IPS-11a (cell line): ENCODE data around the gene POU5F1.

Experiments
- H3K4me3 ChIP-seq: one replicate; pipeline ENCODE4 v1.5.1; 2013; ENCODE audit warnings: low read depth, low read length, control low read depth

POU5F1 gene

DNA sequence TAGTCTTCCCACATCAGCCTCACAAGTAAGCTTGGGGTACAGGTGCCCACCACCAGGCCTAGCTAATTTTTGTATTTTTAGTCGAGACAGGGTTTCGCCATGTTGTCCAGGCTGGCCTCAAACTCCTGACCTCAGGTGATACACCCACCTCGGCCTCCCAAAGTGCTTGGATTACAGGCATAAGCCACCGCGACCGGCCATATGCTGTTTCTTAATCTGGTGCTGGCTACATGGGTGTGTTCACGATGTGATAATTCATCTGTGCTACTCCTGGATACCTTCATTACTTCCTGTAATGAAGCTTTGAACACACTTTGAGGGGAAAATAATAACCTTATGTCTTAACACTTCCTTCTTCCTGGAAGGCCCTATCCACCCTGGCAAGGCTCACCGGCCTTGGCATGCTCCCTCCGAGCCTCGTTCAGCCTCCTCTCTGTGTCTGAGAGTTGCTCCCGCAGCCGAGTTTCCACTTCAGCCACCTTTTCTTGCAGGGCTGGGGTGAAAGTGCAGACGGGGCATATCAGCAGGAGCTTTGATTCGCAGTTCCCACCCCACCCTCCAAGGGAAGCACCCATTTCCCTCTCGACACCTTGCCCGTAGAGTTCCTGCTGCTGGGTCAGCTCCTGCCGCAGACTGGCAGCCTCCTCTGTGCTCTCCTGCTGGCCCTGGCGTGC, 26.0 kb downstream of the POU5F1 start:
- H3K4me3 ChIP-seq, result no peak overlapping the region

GRCh38 chr6:31143148-31143547, 27.3 kb downstream of the POU5F1 start:
- H3K4me3 ChIP-seq, result no peak overlapping the region

DNA sequence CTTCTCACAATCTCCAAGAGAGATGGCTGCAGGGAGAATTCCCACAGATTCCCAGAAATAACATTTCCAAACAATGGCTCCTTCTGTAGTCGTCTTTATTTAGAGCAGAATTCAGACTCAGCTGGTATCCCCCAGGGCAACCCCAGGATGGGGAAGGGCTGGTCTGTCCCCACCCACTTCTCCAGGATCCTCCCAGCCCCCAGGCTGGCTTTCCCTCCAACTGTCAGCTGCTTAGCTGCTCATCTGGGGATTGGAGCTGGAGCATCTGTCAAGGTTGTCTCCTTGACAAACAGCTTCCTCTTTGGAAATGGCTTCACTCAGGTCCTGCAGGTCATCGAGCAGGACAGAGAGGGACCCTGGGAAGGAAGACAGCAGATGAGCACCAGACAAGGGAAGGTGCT, 28.1 kb downstream of the POU5F1 start:
- H3K4me3 ChIP-seq, result no peak overlapping the region

DNA sequence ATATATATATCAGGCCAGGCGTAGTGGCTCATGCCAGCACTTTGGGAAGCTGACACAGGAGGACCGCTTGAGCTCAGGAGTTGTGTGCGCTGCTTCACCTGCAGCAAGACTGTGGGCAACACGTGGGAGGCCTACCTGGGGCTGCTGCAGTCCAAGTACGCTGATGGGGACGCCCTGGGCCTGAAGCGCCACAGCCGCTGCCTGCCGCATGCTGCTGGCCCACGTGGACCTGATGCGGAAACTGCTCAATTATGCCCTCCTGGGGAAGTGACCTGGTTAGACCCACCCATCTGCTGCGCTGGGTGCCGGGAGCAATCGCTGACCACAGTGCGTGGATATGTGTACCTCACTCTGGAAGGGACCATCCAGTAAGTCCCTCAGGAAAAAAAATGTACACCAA, 29.8 kb downstream of the POU5F1 start:
- H3K4me3 ChIP-seq, result no peak overlapping the region

- no peak overlapping the region for H3K4me3 ChIP-seq
Observed at GRCh38 chr6:31139599-31139998, 30.9 kb downstream of the POU5F1 start.

DNA sequence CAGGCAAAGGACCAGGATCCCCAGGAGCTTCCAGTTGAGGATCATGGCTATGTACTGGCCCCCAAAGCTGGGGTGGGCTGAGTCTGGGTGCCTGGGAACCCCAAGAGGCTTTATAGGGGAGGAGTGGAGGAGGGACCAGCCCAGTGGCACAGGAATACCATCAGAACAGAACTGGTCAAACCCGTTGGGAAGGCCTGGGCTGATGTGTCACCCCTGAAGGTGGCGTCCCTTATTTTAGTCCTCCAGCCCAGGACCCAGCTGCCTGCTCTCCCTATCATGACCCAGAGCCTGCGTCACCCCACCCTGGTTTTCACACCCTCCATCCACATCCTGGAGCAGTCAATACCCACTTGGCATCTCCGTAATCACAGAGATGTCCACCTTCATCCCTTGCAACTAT, 31.5 kb downstream of the POU5F1 start, which contains the start of gene PSORS1C2:
Gene PSORS1C2 (minus strand): TSS at position 85 of the 400 bp plus-strand sequence. CDS start 40 bp downstream, at position 45.
- H3K4me3 ChIP-seq, result no peak within 1 kb of the TSS

DNA sequence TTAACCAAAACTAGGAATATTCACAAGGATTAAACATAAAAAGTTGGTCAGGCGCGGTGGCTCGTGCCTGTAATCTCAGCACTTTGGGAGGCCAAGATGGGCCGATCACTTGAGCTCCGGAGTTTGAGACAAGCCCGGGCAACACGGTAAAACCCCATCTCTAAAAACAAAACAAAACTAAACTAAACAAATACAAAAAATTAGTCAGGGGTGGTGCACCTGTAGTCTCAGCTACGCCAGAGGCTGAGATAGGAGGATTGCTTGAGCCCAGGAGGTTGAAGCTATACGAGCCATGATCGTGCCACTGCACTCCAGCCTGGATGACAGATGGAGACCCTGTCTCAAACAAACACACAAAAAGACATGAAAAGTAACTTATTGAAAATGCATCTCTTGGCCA, 34.8 kb downstream of the POU5F1 start:
- no peak overlapping the region for H3K4me3 ChIP-seq

GRCh38 chr6:31132806-31133205, 37.7 kb downstream of the POU5F1 start:
- H3K4me3 ChIP-seq, result no peak overlapping the region

- no peak overlapping the region for H3K4me3 ChIP-seq
Observed at GRCh38 chr6:31131595-31131994, 38.9 kb downstream of the POU5F1 start.

- H3K4me3 ChIP-seq, result no peak overlapping the region
Observed at GRCh38 chr6:31130751-31131150, 39.7 kb downstream of the POU5F1 start.

- no peak overlapping the region for H3K4me3 ChIP-seq
Observed at GRCh38 chr6:31129130-31129529, 41.4 kb downstream of the POU5F1 start.

DNA sequence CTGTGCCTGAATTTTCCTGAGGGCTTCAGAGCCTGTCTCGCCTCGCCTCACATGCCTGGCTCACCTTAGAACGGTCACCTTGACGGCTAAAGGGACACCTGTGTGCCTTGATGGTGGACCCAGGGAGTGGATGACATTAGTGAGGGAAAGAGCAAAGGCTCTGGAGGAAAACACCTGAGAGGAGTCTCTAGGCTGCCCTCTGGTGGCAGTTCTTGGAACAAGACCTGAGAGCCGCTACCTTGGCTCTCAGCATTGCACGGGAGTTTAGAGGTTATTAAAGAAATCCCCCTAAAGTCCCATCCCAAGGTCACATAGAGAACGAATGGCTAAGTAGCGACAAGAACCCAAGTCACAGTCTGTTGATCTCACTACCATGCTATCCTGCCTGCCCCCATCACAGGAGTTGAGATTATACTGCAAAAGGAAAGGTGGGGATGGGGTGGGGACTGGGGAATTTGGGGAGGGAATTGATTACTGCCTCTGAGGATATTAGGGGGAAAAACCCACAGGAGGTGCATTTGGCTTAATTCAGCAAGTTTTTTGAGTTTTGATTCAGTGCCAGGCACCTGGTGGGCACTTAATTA, 42.3 kb downstream of the POU5F1 start:
- no peak overlapping the region for H3K4me3 ChIP-seq

DNA sequence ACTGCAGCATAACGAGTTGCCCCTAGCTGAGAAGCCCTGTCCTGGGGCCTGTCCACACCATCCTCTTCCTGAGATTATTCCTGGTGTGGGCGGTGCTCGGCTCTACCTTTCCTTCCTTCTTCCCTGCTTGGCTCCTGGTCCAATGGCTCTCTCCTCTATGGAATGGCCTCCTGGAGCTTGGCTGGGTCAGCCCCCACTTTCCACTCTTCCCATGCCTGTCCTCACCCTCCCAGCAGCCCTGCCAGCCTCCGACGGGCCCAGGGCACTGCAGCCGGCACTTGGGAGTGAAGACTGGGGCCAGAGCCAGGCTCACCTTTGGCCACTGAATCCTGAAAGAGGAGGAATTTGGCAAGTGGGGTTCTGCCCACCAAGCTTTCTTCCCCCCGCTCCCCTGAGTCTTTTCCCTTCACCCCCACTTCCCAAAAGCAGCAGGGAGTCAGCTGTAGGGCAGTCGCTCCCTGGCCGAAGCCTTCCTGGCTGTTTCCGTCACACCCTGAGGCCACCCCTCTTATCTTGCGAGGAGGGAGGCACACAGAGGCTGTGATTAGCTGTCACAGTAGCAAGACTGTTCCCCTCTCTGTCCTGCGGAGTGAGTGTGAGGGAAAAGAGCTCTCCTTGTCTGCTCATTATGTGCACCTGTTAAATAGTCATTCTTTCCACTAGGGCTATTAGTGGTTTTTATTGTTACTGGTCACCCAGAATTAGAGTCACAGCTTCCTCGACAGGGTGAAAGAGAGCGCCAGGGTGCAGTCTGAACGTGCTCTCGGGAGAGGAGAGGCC, 43.9 kb downstream of the POU5F1 start:
- no peak overlapping the region for H3K4me3 ChIP-seq

DNA sequence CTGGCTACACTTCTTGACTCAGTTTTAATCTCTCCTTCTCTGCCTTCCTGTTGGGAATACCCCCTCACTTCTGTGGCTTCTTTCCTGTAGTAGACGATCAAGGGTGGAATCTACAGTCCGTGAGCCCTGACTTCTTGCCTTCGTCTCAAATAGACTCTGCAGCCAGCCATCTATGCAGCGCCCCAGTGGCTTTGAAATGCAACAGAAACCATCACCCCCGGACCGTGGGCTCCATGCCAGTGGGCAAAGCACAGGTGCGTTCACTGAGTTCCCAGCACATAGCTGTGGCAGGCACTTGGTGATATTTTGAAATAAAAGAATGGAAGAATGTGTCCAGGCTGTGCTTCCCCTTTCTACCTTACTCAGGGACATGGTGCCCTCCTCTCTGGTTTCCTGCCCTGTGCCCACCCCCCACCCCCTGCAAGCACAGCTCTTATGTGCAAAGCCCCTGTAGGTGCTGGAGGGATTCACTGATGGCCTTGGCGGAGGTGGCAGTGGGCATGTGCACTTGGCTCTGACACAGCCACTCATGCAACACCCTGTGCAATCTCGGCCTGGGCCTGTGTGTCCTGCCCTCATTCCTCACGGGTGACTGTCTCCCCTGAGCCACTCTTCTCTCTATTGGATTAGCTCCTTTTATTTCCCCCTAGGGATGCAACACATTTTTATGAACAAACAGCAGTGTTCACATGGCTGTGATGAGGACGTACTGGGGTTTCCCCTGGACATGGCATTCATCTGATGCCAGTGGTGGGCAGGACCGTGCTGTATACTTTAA, 44.7 kb downstream of the POU5F1 start:
- no peak overlapping the region for H3K4me3 ChIP-seq

- H3K4me3 ChIP-seq, result no peak overlapping the region
Observed at GRCh38 chr6:31125162-31125561, 45.3 kb downstream of the POU5F1 start.

DNA sequence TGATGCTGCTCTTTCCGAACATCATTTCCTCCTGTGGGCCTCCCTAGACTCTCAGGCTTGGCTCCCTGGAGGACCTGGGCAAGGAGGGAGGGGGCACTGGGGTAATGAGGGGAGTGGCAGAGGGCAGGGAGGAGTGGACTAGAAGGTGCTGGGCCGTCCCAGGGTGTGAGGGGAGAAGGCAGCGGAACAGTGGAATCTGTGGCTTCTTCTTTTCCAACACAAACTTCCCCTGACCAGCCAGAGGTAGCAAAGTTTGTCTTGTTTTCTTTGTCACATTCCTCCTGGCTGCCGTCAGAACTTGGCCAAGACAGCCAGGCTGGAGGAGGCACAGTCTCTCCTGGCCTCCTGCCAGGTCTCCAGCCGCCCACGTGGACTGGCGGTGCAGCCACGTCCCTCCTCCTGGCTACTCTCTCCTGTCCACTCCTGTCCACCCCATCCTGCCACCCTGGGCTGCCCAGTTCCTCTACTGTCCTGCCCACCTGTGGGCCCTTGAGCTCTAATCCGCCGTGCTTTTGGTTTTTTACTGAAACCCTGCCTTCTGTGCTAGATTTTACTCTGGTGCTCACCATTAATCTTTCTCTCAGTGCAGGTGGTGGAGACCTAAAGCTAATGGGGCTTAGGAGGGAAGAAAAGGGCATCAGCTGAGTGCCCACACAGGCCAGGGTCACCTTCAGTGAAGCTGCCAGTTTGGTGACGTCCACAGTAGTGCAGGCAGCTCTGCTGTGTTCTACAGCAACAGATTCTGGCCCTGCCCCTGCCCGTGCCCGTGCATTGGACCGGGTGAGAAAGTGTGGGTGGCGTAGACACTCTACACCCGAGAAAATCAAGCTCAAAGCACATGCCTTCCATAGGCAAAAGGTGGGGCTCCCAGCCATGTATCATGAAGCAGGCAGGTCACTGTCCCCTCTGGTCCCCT, 47.4 kb downstream of the POU5F1 start:
- H3K4me3 ChIP-seq, result no peak overlapping the region

GRCh38 chr6:31121131-31121790, 49.2 kb downstream of the POU5F1 start:
- no peak overlapping the region for H3K4me3 ChIP-seq

DNA sequence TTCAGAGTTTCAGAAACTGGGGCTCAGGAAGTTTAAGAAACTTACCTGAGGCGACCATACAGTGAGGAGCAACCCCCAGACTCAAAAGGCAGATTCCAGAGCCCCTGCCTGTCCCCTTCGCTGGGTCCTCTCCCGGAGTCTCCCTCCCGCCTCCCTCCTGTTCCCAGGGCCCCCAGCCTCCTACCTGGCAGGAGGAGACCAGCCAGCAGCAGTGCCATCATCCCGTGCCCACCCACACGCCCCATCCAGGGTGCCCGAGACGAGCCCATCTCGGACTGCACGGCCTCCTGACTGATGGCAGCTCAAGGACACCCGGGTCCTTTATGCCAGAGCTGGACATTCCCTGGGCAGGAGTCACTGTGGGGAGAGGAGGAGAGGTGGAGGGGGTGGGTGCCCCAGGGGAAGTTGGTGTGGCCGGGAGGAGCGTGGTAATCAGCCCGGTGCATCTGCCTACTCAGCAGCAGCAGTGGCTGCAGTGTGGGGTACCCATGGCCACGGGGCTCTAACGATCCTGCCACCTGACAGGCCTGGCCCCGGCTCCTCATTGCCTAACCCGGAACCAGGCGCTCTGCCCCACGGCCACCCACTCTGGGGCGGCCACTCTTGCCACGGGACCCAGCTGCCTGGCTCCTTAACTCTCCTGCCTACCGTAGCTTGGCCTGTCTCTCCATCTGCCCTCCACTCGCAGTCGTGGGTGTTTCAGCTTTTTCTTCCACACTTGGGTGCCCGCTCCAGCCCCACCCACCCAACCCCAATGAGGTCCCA, 50.1 kb downstream of the POU5F1 start, which contains the start of gene CDSN:
Gene CDSN (minus strand): TSS at position 296 of the 765 bp plus-strand sequence. CDS start 27 bp downstream, at position 269.
- no peak within 1 kb of the TSS for H3K4me3 ChIP-seq

- H3K4me3 ChIP-seq, result no peak overlapping the region
Observed at GRCh38 chr6:31118178-31118577, 52.3 kb downstream of the POU5F1 start.
